HG02884 (cell line): ENCODE results near the gene NCOA1.

Experiments
- ATAC-seq: cut with Tn5 transposase; IDR thresholded peaks from one replicate; pipeline ENCODE4 v1.9.1; 2021; ENCODE audit warnings: mild to moderate bottlenecking, moderate library complexity; ENCODE audit not compliant: unreplicated experiment

Gene NCOA1

GRCh38 chr2:24501813-24502212 is 10.8 kb downstream of the NCOA1 start:
- ATAC-seq: no peak

- no peak for ATAC-seq
These were observed 14.7 kb downstream of the NCOA1 start for GRCh38 chr2:24505534-24506275.

- ATAC-seq: no peak
These were observed 16.5 kb downstream of the NCOA1 start for GRCh38 chr2:24507549-24507948.

GRCh38 chr2:24508878-24509277 is 17.8 kb downstream of the NCOA1 start:
- ATAC-seq: no peak

GRCh38 chr2:24509425-24509824 is 18.4 kb downstream of the NCOA1 start:
- peak; percentile 82 for ATAC-seq

- peak; percentile 56 for ATAC-seq
These were observed 18.8 kb downstream of the NCOA1 start for GRCh38 chr2:24509840-24510239.

- no peak for ATAC-seq
These were observed 19.7 kb downstream of the NCOA1 start for GRCh38 chr2:24510771-24511170.

- no peak for ATAC-seq
These were observed 20.1 kb downstream of the NCOA1 start for GRCh38 chr2:24511198-24511597.

GRCh38 chr2:24511894-24512293 is 20.8 kb downstream of the NCOA1 start:
- ATAC-seq: no peak

GRCh38 chr2:24512404-24512803 is 21.4 kb downstream of the NCOA1 start:
- no peak for ATAC-seq

- ATAC-seq: no peak
These were observed 21.8 kb downstream of the NCOA1 start for GRCh38 chr2:24512831-24513230.

GRCh38 chr2:24513281-24514071 is 22.4 kb downstream of the NCOA1 start:
- ATAC-seq: no peak

- ATAC-seq: no peak
These were observed 23.8 kb downstream of the NCOA1 start for GRCh38 chr2:24514820-24515219.

- no peak for ATAC-seq
These were observed 24.3 kb downstream of the NCOA1 start for GRCh38 chr2:24515335-24515734.

- ATAC-seq: no peak
These were observed 24.8 kb downstream of the NCOA1 start for GRCh38 chr2:24515831-24516230.

- no peak for ATAC-seq
These were observed 26.2 kb downstream of the NCOA1 start for GRCh38 chr2:24517247-24517646.

GRCh38 chr2:24520175-24520574 is 29.1 kb downstream of the NCOA1 start:
- no peak for ATAC-seq

- no peak for ATAC-seq
These were observed 30.3 kb downstream of the NCOA1 start for GRCh38 chr2:24521162-24521857.

GRCh38 chr2:24521975-24522639 is 31.1 kb downstream of the NCOA1 start:
- no peak for ATAC-seq

- no peak for ATAC-seq
These were observed 36.5 kb downstream of the NCOA1 start for GRCh38 chr2:24527536-24527935.

- ATAC-seq: no peak
These were observed 39.7 kb downstream of the NCOA1 start for GRCh38 chr2:24530796-24531195.
